DMS114 treated with DMSO at 0.1 percent for 48 hours (cell line): ENCODE measurements around the gene AMOT.
A peak's percentile ranks its signal among the peaks of the same experiment; 100 is the strongest.
"Not testable (repeated sequence)": the region's sequence is repeated elsewhere in the genome, so short reads cannot be mapped to it uniquely, and the experiment has no call there.

Experiments used
- DNase-seq: peaks from one replicate; lab custom pipeline; 2025; ENCODE audit not compliant: unreplicated experiment; lab: John Stamatoyannopoulos, UW

The AMOT gene

DNA sequence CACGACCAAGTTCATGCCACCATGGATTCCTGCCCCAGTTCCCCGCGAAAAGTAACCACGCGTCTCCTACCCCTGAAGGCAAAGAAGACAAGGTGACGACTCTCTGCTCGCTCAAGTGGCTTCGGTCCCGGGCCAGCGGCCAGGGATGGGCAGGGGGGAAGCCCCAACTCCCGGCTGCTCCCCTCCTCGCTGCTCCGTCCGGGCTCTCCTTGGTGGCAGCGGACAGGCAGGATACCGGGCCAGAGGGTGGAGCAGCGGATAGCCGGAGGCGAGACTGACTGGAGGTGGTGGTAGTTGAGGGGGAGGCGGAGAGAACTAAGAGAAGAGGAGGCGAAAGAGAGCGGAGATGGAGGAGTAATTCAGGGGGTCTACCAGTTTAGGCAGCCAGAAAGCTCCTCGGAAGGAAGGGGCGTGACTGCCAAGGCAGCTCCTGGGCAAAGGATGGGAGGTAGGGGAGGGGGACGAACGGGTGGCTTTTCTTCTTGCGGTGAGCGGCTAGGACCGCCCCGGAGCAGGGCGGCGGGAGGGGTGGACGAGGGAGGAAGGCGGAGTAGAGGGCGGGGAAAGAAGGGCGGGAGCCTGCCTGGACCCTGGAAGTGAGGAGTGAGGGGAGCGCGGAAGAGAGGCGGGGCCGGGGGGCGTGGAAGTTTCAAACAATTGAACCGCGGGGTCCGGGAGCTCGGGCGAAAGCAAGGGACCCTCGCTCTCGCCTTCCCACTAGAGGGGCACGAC, at the start of gene AMOT:
Gene AMOT, minus strand, starts transcription at position 450 of the 732 bp plus-strand sequence. CDS start 17,705 bp downstream, outside the sequence.
- peak; percentile 67 for DNase-seq

DNA sequence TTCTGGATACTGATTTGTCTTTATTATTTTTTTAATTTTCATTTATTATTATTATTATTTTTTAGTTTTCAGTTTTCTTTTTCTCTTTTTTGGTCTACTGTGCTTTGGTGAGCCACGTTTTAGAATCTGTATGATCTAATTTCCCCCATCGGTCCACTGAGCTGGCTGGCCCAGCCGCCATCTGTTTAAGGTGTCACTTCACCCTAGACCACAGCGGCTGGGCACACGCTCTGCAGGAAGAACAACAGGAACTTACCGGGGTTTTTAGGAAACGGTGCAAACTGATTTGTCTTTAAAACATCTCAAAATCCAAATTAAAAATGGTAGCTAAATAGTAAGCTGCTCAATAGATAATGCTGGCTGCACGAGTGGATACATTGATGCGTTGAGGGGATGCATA, 48.8 kb upstream of the AMOT start:
- DNase-seq: no peak

DNA sequence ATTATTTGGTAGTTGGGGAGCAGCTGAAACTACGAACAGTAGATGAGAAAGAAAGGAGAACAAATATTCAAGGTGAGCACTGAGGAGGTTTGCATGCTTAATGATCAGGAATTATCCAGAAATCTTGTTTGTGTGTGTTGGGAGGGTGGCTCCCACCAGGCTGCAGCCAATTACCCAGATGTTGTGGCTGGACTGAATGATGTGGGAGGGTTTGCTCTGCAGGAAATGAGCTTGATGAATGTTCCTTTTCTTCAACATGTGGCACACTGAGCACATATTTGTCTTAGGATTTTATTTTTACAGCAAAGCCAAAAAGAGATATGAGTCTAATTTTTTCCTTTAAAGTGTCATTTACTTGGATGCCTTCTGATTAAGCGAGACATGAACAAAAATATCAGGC, 48.3 kb upstream of the AMOT start:
- DNase-seq: no peak

DNA sequence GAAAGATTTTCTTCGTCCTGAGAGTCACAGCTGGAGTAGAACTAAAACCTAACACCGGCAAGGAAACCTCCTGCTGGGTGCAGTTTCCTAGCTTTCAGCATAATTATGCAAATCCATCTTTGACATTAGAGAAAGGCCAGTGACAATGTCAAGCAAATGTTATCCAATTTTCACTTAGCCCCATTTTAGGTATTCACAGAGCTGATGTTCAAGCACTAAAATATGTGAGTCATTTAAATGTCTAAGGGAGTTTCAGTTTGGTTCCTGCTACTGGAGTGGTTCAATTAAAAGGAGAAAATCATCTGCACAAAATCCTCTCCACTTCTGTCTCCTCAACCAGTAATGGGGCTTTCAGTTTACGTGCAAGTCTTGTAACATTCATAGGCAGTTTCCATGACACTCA, 37.1 kb upstream of the AMOT start:
- DNase-seq: no peak

- DNase-seq: no peak
Observed at GRCh38 chrX:112874614-112875013, 34.0 kb upstream of the AMOT start.

GRCh38 chrX:112874175-112874574, 33.5 kb upstream of the AMOT start:
- peak; percentile 3 for DNase-seq

- no peak for DNase-seq
Observed at GRCh38 chrX:112868586-112868985, 28.0 kb upstream of the AMOT start.

DNA sequence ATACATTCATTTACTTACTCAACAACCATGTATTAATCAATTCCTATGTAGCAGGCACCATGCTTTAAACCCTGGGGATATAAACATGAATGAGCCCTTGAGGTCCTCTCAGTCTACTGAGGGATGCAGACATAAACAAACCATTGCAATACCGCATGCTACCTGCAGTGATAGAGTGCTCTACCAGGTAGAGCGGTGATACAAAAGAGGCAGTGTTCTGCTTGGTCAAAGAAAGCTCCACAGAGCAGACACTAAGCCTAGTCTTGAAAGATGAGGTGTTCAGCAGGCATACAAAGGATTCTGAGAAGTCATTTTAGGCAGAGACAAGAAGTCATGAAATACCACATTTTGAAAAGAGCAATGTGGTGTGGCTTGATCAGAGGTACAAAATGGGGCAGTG, 26.9 kb upstream of the AMOT start:
- DNase-seq: no peak

GRCh38 chrX:112866175-112866574, 25.5 kb upstream of the AMOT start:
- DNase-seq: no peak

- no peak for DNase-seq
Observed at GRCh38 chrX:112865464-112866025, 24.9 kb upstream of the AMOT start.

DNA sequence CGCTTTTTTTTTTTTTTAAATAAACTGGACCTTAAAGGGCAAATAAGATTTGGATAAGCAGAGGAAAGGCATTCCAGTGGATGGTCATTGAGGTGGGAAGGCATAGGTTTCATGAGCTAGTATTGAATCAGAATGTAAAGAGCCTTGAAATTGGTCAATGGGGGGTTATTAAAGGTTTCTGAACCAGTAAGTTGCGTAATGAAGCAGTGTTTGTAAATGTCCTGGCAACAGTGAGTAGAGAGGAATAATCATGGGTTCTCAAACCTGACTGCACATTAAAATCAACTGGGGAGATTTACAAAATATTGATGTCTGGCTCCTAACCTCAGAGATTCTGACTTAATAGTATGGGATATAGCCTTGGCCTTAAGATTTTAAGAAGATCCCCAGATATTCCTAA, 23.2 kb upstream of the AMOT start:
- no peak for DNase-seq

- no peak for DNase-seq
Observed at GRCh38 chrX:112857478-112857878, 16.8 kb upstream of the AMOT start.

DNA sequence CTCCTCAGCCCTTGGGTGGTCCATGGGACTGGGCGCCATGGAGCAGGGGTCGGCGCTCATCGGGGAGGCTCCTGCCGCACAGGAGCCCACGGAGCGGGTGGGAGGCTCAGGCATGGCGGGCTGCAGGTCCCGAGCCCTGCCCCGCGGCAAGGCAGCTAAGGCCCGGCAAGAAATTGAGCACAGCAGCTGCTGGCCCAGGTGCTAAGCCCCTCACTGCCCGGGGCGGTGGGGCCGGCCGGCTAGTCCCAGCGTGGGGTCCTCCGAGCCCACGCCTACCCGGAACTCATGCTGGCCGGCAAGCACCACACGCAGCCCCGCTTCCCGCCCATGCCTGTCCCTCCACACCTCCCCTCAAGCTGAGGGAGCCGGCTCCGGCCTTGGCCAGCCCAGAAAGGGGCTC, 14.3 kb upstream of the AMOT start:
- not testable (repeated sequence) for DNase-seq

DNA sequence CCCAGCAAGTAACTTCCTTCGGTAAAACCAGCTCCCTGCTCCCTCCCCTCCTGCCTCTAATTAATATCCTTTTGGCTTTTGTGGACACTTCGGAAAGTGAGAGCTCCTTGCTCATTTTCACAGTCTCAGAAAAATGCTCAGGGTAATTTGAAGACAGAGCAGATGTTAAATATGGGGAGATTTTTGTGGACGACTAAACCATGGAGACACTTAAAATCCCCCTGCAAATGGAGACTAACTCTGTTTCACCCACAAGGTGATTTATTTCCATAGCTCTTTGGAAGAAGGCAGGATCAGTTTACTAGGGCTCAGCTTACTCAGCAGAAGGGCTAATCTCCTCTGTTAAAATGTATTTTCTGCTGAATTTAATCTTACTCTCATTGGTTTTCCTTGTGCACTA, 12.2 kb upstream of the AMOT start:
- no peak for DNase-seq

GRCh38 chrX:112851806-112852205, 11.2 kb upstream of the AMOT start:
- no peak for DNase-seq

DNA sequence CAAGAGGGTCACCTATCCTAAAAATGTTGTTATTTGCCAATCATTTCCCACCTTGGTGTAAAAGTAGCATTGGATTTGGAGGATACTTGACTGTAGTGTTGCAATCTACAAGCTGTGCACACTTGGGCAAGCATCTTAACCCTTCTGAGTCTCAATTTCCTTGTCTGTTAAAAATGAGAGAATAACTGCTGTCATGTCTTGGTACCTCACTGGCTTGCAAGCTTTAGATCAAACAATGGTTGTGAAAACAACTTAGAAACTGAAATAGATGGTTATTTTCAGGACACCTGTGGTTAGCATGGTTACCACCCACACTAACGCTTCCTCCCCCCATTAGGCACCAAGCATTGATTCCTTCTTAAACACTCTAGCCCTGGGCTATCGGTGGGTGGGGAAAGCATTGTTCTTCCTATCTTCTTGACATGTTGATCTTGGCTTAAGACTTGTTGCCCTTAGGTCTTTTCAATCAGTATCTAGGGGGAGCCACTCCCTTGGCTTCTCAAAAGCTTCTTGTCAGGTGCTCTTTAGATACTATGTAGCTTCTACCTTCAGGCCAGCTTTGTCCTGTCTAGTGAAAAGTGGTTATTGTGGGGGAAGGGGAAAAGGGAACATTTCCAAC, 10.6 kb upstream of the AMOT start:
- no peak for DNase-seq

- DNase-seq: no peak
Observed at GRCh38 chrX:112849016-112849415, 8.4 kb upstream of the AMOT start.

GRCh38 chrX:112846782-112847181, 6.2 kb upstream of the AMOT start:
- no peak for DNase-seq

- DNase-seq: no peak
Observed at GRCh38 chrX:112846187-112846586, 5.6 kb upstream of the AMOT start.

- no peak for DNase-seq
Observed at GRCh38 chrX:112844250-112844649, 3.6 kb upstream of the AMOT start.

- DNase-seq: no peak
Observed at GRCh38 chrX:112841820-112842157, 1.2 kb upstream of the AMOT start.

DNA sequence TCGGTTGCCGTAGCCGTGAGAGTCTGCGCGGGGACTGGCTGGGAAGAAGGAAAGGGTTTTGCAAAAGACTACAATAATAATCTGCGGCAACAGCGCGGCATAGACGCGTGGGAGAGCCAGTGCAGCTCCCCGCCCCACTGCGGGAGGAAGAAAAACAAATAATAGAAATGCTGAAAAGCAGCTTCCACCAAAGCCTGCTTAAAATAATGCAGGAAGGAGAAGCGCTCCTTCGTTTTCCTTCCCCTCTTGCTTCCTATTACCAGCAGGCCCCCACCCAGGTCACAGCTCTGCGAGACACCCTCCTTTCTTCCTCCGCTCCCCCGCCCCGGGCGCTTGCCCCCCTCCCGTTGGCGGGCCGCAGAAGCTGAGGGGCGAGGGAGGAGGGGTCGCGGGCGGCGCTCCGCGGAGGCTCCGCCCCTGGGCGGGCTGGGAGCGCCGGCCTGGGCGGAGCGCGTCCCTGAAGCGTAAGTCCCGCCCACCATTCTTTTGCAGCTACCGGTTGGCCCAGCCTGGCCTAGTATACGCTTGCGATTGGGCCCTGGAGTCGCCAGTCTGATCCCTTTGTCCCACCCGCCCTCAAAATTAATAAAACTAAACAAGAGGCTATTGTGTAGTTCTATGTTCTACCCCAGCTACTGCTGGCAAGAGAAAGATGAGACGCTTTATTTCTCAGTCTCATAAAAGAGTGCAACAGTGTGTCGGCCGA, 636 bp upstream of the AMOT start:
- peak; percentile 82 for DNase-seq
